Erythroblast (primary cell): ENCODE results near the gene ABCC4.

Experiments used
- GATA1 ChIP-seq: IDR thresholded peaks from 2 replicates; pipeline ENCODE4 v1.6.1; 2011; ENCODE audit warnings: low read depth, mild to moderate bottlenecking, control low read depth, low read length, moderate library complexity
- POLR2A ChIP-seq: IDR thresholded peaks from 2 replicates; pipeline ENCODE4 v1.6.1; 2011; ENCODE audit warnings: mild to moderate bottlenecking, low read length

GRCh38 chr13:95067303-95067702, 233.9 kb downstream of the ABCC4 start:
- TF ChIP-seq POLR2A (no peak), GATA1 (no peak)
